ENCODE data around the gene MLXIPL.

The MLXIPL gene

DNA sequence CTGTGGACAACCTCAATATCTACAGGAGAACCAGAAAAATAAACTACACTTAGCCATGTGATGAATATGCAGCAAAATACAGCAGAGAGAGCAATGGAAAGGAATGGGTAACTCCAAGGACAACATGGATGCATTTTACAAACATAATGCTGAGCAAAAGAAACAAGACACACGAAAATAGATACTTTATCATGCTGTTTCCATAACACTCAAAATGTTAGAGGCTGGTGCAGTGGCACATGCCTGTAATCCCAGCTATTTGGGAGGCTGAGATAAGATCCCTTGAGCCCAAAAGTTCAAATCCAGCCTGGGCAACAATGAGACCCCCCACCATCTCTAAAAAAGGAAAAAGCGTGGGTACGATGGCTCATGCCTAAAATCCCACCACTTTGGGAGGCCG lies 75.1 kb downstream of the MLXIPL start:
- no peaks in the 10 kb centered on the region for H3K9me3 ChIP-seq (ENCODE audit: insufficient read depth, low read length)
- TF ChIP-seq YY1 (IDR thresholded peaks at IDR 0.05; ENCODE audit: insufficient read depth, insufficient read length) (no peak), SUZ12 (IDR thresholded peaks at IDR 0.05; ENCODE audit: extremely low read depth, insufficient read depth, insufficient read length) (no peak), ZNF274 (IDR thresholded peaks at IDR 0.05; ENCODE audit: low read depth, low read length) (no peak)
- DNase-seq (ENCODE audit: low read depth, low spot score): no peak
- no peak overlapping the region for H3K4me3 ChIP-seq (ENCODE audit: insufficient read length, low read depth)
- H3K9ac ChIP-seq (ENCODE audit: insufficient read length, low read depth): no peak overlapping the region
- H3K4me1 ChIP-seq (ENCODE audit: insufficient read depth, insufficient read length): no peaks in the 10 kb centered on the region
- H3K27me3 ChIP-seq (ENCODE audit: insufficient read depth, insufficient read length): no peaks in the 10 kb centered on the region
- peaks cover 29% of the 10 kb centered on the region for H3K36me3 ChIP-seq (ENCODE audit: insufficient read depth, insufficient read length, low read length)

DNA sequence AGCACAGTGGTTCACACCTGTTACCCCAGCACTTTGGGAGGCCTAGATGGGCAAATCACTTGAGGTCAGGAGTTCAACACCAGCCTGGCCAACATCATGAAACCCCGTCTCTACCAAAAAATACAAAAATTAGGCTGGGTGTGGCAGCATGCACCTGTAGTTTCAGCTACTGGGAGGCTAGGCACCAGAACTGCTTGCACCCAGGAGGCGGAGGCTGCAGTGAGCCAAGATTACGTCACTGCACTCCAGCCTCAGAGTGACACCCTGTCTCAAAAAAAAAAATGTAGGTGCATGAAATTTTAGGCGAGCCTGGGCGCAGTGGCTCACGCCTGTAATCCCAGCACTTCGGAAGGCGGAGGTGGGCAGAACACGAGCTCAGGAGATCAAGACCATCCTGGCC lies 76.5 kb downstream of the MLXIPL start:
- peaks cover 29% of the 10 kb centered on the region for H3K36me3 ChIP-seq (ENCODE audit: insufficient read depth, insufficient read length, low read length)
- no peak for TF ChIP-seq ZNF274 (IDR thresholded peaks at IDR 0.05; ENCODE audit: low read depth, low read length)
- TF ChIP-seq SUZ12 (IDR thresholded peaks at IDR 0.05; ENCODE audit: extremely low read depth, insufficient read depth, insufficient read length): no peak
- no peak for TF ChIP-seq YY1 (IDR thresholded peaks at IDR 0.05; ENCODE audit: insufficient read depth, insufficient read length)
- no peak overlapping the region for H3K4me3 ChIP-seq (ENCODE audit: insufficient read length, low read depth)
- H3K9ac ChIP-seq (ENCODE audit: insufficient read length, low read depth): no peak overlapping the region
- no peaks in the 10 kb centered on the region for H3K4me1 ChIP-seq (ENCODE audit: insufficient read depth, insufficient read length)
- no peak for DNase-seq (ENCODE audit: low read depth, low spot score)
- no peaks in the 10 kb centered on the region for H3K27me3 ChIP-seq (ENCODE audit: insufficient read depth, insufficient read length)
- no peaks in the 10 kb centered on the region for H3K9me3 ChIP-seq (ENCODE audit: insufficient read depth, low read length)

DNA sequence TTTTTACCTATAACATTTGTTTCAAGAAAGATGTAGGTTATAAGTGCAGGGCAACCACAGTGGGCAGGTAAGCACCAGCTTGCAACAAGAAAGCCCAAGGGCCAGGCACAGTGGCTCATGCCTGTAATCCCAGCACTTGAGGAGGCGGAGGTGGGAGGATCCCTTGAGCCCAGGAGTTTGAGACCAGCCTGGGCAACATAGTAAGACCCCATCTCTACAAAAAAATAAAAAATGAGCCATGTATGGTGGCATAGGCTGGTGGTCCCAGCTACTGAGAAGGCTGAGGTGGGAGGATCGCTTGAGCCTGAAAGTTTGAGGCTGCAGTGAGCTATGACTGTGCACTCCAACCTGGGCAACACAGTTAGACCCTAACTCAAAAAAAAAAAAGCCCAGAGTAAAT lies 79.6 kb downstream of the MLXIPL start:
- no peak for TF ChIP-seq ZNF274 (IDR thresholded peaks at IDR 0.05; ENCODE audit: low read depth, low read length)
- TF ChIP-seq SUZ12 (IDR thresholded peaks at IDR 0.05; ENCODE audit: extremely low read depth, insufficient read depth, insufficient read length): no peak
- no peak for TF ChIP-seq YY1 (IDR thresholded peaks at IDR 0.05; ENCODE audit: insufficient read depth, insufficient read length)
- peaks cover 40% of the 10 kb centered on the region for H3K36me3 ChIP-seq (ENCODE audit: insufficient read depth, insufficient read length, low read length)

More for the DNA sequence above, 79.6 kb downstream of the MLXIPL start:
- no peak for DNase-seq (ENCODE audit: low read depth, low spot score)
- no peaks in the 10 kb centered on the region for H3K9me3 ChIP-seq (ENCODE audit: insufficient read depth, low read length)
- H3K4me3 ChIP-seq (ENCODE audit: insufficient read length, low read depth): no peak overlapping the region
- H3K9ac ChIP-seq (ENCODE audit: insufficient read length, low read depth): no peak overlapping the region
- no peaks in the 10 kb centered on the region for H3K27me3 ChIP-seq (ENCODE audit: insufficient read depth, insufficient read length)
- H3K4me1 ChIP-seq (ENCODE audit: insufficient read depth, insufficient read length): peaks cover 3% of the 10 kb centered on the region

Data from NT2/D1 (cell line).